ENCODE data around the gene HNRNPUL1.

DNA sequence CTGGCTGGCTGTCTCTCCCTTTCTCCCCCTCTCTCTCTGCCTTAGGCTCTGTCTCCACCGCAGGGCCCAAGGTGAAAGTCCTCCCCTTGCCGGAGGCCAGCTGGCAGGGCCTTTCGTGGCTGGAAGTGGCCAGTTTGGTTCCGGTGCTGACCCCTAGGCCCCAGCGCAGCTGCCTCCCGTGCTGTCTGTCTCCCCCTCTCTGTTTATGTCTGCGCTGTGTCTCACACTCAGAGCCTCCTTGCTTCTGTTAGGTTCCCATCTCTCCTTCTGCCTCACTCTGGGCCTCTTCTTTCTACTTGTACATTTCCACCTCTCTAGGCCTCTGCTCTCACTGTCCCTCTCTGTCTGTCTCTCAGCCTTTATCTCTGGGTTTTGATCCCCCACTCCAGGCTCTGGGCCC is 58.9 kb downstream of the HNRNPUL1 start:
- TF ChIP-seq, protein P1, sequence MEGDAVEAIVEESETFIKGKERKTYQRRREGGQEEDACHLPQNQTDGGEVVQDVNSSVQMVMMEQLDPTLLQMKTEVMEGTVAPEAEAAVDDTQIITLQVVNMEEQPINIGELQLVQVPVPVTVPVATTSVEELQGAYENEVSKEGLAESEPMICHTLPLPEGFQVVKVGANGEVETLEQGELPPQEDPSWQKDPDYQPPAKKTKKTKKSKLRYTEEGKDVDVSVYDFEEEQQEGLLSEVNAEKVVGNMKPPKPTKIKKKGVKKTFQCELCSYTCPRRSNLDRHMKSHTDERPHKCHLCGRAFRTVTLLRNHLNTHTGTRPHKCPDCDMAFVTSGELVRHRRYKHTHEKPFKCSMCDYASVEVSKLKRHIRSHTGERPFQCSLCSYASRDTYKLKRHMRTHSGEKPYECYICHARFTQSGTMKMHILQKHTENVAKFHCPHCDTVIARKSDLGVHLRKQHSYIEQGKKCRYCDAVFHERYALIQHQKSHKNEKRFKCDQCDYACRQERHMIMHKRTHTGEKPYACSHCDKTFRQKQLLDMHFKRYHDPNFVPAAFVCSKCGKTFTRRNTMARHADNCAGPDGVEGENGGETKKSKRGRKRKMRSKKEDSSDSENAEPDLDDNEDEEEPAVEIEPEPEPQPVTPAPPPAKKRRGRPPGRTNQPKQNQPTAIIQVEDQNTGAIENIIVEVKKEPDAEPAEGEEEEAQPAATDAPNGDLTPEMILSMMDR (IDR thresholded peaks at IDR 0.05), result no peak
- TF ChIP-seq POLR2A (IDR thresholded peaks at IDR 0.05; ENCODE audit: low read depth) (no peak), POLR2AphosphoS5 (IDR thresholded peaks at IDR 0.05) (no peak)
